Kidney epithelial cell (primary cell): ENCODE results near the gene ARTN. TPM values are rescaled to one million over a fixed set of nuclear protein-coding genes. Genes with fewer than 3 reads are reported as not detected.

Experiments
- DNase-seq: peaks from one replicate; pipeline ENCODE4 v3.0.0-alpha.2; 2010; ENCODE audit warnings: low read depth
- H3K27me3 ChIP-seq: 2 replicates; pipeline ENCODE4 v1.6.0; 2011; ENCODE audit warnings: low read length; ENCODE audit not compliant: control insufficient read depth, insufficient read depth
- H3K36me3 ChIP-seq: 2 replicates; pipeline ENCODE4 v1.5.1; 2011; ENCODE audit warnings: low read length; ENCODE audit not compliant: control insufficient read depth, insufficient read depth
- H3K4me3 ChIP-seq: 2 replicates; pipeline ENCODE4 v1.5.1; 2011; ENCODE audit warnings: low read depth, mild to moderate bottlenecking, control low read depth, low read length
- CTCF ChIP-seq: IDR thresholded peaks from 2 replicates; pipeline ENCODE4 v1.5.1; 2011; ENCODE audit warnings: mild to moderate bottlenecking, moderate library complexity, low read length, control low read depth, inconsistent platforms; ENCODE audit not compliant: insufficient read depth, poor library complexity, severe bottlenecking
- total RNA-seq: library from RNA; depleted of rRNA; stranded (reverse); fragments of >200 nt; gene quantifications from 2 replicates; pipeline ENCODE4 v1.2.3, GENCODE V29; 2015

Gene ARTN
- total RNA-seq, 1 donor from 2014 or later, result 4.7 TPM

GRCh38 chr1:43947061-43947873 is 13.7 kb downstream of the ARTN start:
- H3K4me3 ChIP-seq, result peak overlapping the region; percentile 81
- no peaks in the 10 kb centered on the region for H3K27me3 ChIP-seq
- H3K36me3 ChIP-seq, result no peaks in the 10 kb centered on the region
- no peak for TF ChIP-seq CTCF
- DNase-seq, result no peak

GRCh38 chr1:43947874-43948437 is 14.4 kb downstream of the ARTN start:
- Histone ChIP-seq H3K27me3 (no peaks in the 10 kb centered on the region), H3K36me3 (no peaks in the 10 kb centered on the region), H3K4me3 (peak overlapping the region; percentile 81)
- TF ChIP-seq CTCF, result no peak
- no peak for DNase-seq

GRCh38 chr1:43949678-43950077 is 16.1 kb downstream of the ARTN start:
- DNase-seq, result no peak
- H3K4me3 ChIP-seq, result no peak overlapping the region
- TF ChIP-seq CTCF, result no peak
- H3K36me3 ChIP-seq, result no peaks in the 10 kb centered on the region
- H3K27me3 ChIP-seq, result no peaks in the 10 kb centered on the region

GRCh38 chr1:43951021-43951985 is 17.7 kb downstream of the ARTN start:
- Histone ChIP-seq H3K27me3 (no peaks in the 10 kb centered on the region), H3K36me3 (no peaks in the 10 kb centered on the region), H3K4me3 (no peak overlapping the region)
- TF ChIP-seq CTCF, result no peak
- no peak for DNase-seq

DNA sequence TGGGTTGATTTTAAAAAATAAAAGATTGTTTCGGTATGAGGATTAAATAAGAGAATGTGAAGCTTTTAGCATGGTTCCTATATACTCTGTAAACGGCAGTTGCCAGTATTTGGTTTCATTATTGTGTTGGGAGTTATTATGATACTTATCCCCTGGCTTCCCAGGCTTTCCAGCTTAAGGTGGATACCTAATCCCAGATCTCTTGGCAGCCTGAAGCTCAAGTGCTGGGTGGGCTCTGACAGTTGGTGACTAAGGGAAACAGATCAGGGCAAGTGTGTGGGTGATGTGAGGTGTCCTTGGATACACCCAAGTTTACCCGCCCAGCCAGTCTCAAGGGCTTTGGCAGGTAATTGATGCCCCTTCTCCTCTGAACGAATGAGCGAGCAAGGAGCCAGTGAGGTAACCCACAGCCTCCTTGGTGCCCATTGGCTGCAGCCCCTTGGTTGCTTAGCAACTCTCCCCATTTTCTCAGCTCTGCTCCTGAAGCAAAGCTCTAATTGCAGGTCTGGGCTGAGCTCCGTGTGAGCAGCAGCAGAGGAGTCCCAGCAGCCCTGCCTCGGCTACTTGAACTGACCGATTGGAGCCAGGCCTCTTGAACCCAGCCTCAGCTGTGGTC is 19.2 kb downstream of the ARTN start:
- no peak for DNase-seq
- Histone ChIP-seq H3K36me3 (peaks cover 2% of the 10 kb centered on the region), H3K4me3 (no peak overlapping the region), H3K27me3 (no peaks in the 10 kb centered on the region)
- TF ChIP-seq CTCF, result no peak
